GM19455 (cell line): ENCODE measurements around the gene B4GALNT3.

Source experiments
- ATAC-seq: cut with Tn5 transposase; IDR thresholded peaks from one replicate; pipeline ENCODE4 v1.9.1; 2021; ENCODE audit not compliant: unreplicated experiment

B4GALNT3 gene

DNA sequence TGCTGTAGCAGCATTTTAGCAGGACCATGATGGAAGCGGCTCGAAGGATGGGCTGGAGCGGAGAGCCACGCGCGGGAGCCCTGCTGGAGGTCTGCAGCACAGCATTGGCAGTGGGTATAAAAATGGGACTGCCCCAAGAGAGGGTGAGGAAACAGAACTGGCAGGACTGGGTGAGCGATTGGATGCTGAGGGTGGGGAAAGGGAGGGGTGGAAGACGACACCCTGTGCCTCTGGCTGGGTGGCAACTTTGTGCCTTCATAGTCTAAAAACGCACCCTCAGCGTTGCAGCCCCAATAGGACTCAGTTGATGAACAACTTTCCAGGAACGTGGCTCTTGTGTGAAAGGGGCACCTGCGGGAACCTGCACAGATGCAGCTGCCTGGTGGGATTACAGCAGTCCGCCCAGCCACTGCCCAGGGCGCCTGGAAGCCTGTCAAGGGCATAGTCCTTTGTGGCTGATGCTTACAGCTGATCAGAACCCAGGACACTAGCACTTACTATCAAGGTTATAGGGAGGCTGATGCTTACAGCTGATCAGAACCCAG lies 130.5 kb downstream of the B4GALNT3 start:
- no peak for ATAC-seq

DNA sequence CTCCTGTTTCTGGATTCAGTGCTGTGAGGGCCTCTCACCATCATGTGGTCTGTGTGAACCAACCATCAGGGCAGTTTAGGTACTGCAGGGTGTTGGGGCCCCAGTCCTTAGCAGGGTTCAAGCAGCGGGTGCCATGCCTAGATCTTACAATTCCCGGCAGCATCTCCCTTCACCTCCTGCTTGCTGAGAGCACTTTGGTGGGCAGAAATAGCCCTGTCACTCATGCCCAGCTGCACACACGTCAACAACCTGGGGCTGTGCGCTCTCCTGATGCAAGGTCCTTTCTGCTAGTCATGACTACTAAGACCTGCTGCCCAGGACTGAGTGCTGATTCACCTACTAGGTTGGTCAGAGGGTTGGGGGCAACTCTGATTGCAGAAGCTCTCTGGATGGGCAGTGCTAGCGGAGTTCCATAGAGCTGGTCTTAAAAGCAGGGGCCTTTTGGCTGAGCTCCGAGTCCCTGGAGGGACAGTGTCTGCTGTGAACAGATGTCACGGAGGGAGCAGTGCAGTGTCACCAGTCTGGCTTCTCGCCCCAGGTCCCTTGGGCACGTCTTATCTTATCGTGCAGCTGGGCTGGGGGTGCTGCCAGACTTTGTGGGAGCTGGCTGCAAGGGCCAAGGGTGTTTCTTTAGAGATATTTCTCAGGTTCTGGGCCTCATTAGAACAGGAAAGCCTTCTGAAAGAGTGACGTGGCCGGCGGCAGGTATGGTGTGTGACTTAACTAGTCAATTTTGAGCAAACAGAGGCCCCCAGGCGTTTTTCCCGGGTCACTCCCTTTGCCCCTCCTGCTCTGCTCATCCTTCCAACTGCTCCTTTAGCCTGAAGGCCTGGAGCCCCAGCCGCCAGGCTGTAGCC lies 131.7 kb downstream of the B4GALNT3 start:
- ATAC-seq: no peak

DNA sequence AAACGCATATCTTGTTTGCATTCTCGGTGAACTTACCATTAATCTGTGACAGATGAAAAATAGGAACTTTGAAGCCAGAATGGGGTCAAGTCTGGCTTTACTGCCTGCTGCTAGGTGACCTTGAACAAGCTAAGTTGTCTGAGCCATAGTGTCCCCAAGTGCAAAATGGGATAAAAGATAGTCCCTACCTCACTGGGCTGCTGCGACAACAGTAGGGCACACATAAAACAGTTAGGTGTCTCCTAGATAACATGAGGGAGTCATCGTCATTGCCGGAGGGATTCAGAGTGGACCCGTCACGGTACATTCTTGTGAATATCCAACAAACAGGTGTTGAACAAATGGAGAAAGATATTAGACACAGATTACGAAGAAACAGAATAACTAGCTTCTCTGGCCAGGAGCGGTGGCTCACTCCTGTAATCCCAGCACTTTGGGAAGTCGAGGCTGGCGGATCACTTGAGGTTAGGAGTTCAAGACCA lies 132.3 kb downstream of the B4GALNT3 start:
- ATAC-seq: no peak

DNA sequence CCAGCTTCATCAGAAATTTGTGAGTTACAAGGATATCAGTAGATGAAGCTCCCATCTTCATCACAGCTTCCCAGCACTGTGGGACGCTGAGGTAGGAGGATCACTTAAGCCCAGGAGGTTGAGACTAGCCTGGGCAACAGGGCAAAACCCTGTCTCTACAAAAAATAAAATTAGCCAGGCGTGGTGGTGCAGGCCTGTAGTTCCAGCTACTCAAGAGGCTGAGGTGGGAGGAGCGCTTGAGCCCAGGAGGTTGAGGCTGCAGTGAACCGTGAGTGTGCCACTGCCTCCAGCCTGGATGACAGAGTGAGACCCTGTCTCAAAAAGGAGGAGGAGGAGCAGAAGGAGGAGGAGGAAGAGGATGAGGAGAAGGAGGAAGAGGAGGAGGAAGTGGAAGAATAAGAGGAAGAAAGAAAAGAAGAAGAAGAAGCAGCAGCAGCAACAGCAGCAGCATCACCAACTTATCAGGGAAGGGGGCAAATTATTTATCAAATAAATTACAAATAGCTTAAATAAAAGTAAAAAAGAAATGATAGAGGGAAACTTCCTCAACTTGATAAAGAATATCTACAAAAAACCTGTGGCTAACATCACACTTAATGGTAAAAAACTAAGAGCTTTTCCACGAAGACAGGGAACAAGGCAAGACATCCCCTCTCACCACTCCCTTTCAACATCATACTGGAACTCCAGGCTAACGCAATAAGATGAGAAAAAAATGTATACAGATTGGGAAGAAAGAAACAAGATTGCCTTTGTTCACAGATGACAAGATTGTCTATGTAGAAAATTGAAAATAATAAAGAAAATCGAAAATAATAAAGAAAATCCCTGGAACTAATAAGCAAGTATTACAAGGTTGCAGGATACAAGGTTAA lies 133.9 kb downstream of the B4GALNT3 start:
- no peak for ATAC-seq

DNA sequence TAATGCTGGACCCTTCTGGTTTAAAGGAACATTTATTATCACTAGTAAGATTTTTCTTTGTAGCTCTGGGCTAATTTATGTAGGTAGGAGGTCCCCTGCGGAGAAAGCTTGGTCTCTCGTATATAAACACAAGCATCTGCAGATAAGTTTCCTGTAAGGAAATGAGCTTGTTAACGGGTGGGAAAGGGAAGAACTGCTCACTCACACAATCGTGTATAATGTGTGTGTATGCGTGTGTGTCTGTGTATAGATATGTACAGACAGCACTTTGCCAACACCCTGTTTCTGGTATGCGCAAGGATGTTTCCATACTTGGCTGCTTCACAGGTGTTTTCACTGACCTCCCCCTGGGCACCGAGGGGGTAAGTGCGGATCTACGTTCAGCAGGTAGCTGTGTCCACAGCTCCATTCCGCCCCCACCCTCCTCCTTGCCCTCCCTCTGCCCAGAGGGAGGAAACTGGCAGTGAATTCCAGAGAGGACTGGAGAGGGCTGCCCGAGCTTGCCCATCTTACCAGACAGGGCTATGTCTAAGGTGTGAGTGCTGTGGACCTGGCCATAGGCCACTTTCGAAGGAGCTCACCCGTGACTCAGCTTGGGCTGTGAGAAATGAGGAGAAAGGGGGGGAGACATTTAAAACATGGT lies 138.3 kb downstream of the B4GALNT3 start:
- no peak for ATAC-seq

DNA sequence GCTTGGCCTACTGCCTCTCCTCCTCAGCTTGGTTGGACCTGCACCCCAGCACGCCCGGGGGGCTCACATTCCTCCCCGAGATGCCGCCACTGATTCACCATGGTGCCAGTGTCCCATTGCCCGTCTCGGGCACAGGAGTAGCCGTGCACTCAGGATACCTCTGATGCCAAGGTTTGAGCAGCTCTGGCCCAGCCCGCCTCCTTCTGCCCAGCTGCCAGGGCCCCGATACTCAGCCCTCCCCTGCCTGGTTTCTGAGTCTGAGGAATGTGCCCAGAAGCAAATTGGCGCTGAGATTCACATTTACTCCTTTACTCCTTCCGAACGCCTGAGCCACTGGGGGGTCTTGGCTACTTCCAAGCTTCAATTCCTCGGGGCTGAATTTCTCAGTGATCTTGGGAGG lies 140.0 kb downstream of the B4GALNT3 start:
- ATAC-seq: no peak

DNA sequence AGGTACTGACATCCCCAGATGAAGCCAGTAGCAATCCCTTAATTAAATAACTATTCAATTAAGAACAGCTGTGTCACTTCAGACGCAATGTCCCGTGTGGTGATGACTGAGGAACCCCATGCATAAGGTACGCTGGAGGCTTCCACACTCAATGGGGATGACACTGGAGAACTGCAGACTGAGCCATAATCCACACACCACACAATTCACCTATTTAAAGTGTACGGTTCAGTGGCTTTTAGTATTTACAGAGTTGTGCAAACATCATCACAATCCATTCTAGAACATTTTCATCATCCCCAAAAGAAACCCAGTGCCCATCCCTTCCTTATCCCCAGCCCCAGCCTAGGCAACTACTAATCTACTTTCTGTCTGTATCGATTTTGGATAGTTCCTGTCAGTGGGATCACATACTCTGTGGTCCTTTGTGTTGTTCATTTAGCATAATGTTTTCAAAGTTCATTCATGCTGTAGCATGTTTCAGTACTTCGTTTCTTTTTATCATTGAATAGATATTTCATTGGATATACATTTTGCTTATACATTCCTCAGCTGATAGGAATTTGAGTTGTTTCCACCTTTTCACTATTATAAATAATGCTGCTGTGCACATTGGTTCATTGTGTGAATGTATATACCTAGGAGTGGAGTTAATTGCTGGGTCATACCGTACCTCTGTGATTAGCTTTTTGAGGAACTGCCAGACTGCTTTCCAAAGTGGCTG lies 142.4 kb downstream of the B4GALNT3 start:
- ATAC-seq: no peak

DNA sequence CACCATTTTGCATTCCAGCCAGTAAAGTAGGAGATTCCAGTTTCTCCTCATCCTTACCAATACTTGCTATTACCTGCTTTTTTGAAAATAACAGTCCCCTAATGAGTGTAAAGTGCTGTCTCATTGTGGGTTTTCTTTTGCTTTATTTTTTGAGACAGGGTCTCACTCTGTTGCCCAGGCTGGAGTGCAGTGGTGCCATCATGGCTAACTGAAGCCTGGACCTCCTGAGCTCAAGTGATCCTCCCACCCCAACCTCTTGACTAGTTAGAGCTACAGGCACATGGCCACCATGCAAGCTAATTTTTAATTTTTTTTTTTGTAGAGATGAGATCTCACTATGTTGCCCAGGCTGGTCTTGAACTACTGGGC lies 142.9 kb downstream of the B4GALNT3 start:
- no peak for ATAC-seq

DNA sequence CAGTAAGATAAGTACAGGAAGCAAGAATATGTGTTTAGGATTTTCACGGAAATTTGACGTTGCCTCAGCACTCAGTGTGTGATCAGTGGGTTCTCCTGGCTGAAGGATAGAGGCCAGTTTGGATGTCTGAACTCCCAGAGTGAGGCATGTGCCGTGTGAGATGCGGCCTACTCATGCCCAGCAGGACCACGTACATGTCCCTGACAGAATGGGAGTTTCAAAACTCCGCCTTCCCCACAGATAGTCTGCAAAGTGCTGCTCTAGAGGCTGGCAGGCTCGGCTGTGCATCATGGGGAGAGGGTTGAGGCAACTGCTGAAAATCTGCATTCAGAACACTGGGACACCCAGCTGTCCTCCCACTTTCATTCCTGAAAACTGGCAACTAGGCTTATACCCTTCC lies 145.2 kb downstream of the B4GALNT3 start:
- ATAC-seq: no peak

DNA sequence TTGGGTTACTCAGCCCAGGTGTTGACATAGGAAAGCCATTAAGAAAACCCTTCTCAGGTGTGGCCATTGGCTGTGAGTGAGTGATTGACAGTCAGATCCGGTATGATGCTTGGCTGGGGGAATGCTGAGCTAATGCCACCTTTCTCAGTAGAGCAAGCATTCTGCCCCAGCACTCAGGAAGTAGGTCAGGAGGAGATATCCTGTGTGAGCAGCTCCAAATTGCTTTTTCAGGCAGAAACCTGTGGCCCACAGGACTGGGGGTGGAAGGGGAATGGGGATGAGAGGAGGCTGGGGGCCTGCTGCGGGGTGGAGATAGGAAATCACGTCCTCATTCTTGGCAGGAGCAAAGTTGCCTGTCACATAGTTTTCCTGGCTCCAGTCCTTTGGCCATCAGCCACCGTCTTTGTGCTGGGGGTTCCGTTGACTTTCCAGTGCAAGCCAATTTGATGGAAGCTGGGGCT lies 147.8 kb downstream of the B4GALNT3 start:
- ATAC-seq: no peak

DNA sequence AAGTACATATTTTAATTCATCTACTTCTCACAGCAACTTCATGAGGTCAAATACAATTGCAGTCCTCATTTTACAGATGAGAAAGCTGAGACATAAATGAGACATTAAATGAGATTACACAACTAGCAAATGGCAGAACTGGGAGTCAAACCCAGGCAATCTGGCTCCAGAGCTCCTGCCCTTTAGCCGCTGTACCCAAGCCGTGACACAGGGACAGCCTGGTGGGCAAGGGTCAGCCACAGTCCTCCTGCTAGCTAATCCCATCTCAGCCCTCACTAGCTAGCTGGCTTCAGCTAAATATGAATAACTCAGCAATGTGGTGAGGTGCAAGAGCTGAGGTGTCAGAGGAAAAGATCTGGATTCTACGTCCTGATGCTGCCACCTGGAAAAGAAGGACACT lies 148.7 kb downstream of the B4GALNT3 start:
- ATAC-seq: no peak

DNA sequence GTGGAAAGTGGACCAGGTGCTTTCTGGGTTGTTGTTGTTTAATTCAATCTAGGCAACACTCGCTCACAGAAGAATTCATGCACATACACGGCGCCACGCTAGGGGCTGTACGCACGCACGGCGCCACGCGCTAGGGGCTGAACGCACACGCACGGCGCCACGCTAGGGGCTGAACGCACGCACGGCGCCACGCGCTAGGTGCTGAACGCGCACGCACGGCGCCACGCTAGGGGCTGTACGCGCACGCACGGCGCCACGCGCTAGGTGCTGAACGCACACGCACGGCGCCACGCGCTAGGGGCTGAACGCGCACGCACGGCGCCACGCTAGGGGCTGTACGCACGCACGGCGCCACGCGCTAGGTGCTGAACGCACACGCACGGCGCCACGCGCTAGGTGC lies 149.2 kb downstream of the B4GALNT3 start:
- ATAC-seq: no peak

DNA sequence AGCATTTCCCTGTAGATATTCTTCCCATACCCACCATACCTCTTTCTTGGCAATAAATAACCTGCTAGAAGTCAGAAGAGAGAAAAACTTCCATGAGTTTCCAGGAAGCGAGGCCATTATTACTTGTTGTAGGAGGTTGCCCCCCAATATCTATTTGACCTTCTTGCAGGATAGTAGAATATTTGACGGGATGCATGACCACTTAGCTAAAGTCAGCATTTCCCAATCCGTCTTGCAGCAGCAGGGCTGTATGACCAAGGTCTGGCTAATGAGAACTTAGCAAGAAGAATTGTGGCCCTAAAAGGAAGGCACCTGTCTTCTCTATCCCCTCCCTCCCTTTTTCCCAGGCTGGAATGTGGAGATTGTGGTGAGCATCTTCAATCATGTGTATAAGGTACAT lies 152.0 kb downstream of the B4GALNT3 start:
- ATAC-seq: no peak

DNA sequence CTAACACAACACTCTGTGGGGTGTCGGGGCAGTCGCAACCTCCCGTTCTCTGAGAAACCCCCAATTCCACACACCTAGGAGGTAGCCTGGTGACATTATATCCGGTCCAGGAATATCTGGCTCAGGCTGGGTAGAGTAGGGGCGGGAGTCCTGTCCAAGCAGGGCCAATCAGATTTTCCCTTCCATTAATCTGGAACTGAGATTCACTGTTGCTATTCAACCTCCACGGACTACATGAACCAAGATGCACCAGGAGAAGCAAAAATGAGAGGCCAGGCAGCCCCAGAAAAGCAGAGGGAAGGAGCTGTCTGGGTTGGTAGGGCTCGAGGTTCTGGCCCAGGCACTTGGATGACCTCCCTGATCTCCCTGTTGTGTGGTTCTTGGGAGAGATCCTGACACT lies 152.6 kb downstream of the B4GALNT3 start:
- ATAC-seq: no peak

DNA sequence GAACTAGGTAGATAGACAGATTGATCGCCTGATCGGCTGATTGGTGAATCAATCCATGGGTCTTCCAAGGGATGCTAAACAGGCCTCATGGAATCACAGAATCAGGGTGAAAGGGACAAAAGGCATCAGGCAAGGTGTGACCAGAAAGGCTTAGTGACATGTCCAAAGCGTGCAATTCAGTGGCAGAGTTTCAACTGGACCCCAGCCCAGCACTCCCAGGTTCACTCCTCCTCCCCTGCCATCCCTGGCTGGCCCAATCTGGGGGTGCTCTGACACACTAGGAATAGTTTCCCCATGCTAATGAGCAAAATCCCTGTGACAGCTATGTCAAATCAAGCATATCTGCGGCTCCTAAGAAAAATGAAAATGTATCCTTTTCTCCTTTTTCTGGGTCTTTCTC lies 153.1 kb downstream of the B4GALNT3 start:
- no peak for ATAC-seq
